Activated CD8-positive, alpha-beta memory T cell treated with anti-CD3 and anti-CD28 coated beads, Interleukin-2, amount 50 U/mL, for 24 hours (primary cell): ENCODE results near the gene NNMT.

Source experiments
- DNase-seq: peaks from one replicate; pipeline ENCODE4 v3.0.0-alpha.2; 2020; ENCODE audit errors: extremely low read depth

Gene NNMT

GRCh38 chr11:114284914-114285313, 11.3 kb upstream of the NNMT start:
- DNase-seq: no peak

- DNase-seq: no peak
These were observed 10.6 kb upstream of the NNMT start for GRCh38 chr11:114285599-114285998.

GRCh38 chr11:114286229-114286628, 10.0 kb upstream of the NNMT start:
- DNase-seq: no peak

- no peak for DNase-seq
These were observed 9.0 kb upstream of the NNMT start for GRCh38 chr11:114287154-114287553.

GRCh38 chr11:114288136-114288535, 8.1 kb upstream of the NNMT start:
- DNase-seq: no peak

GRCh38 chr11:114289779-114290178, 6.4 kb upstream of the NNMT start:
- DNase-seq: no peak

- DNase-seq: no peak
These were observed 5.5 kb upstream of the NNMT start for GRCh38 chr11:114290503-114291235.

- DNase-seq: no peak
These were observed 4.8 kb upstream of the NNMT start for GRCh38 chr11:114291381-114291780.

- no peak for DNase-seq
These were observed 4.1 kb upstream of the NNMT start for GRCh38 chr11:114291842-114292680.

GRCh38 chr11:114293201-114293711, 2.9 kb upstream of the NNMT start:
- DNase-seq: no peak

GRCh38 chr11:114296605-114297372, 590 bp downstream of the NNMT start:
- no peak for DNase-seq

GRCh38 chr11:114297806-114298709, 1.9 kb downstream of the NNMT start:
- DNase-seq: no peak

GRCh38 chr11:114298710-114299109, 2.5 kb downstream of the NNMT start:
- no peak for DNase-seq

GRCh38 chr11:114301088-114301487, 4.9 kb downstream of the NNMT start:
- no peak for DNase-seq

- no peak for DNase-seq
These were observed 5.7 kb downstream of the NNMT start for GRCh38 chr11:114301927-114302326.

- no peak for DNase-seq
These were observed 6.5 kb downstream of the NNMT start for GRCh38 chr11:114302663-114303062.

GRCh38 chr11:114304065-114304464, 7.9 kb downstream of the NNMT start:
- DNase-seq: no peak

GRCh38 chr11:114304969-114305368, 8.8 kb downstream of the NNMT start:
- no peak for DNase-seq

- no peak for DNase-seq
These were observed 11.5 kb downstream of the NNMT start for GRCh38 chr11:114307524-114308203.

GRCh38 chr11:114308689-114309089, 12.5 kb downstream of the NNMT start:
- DNase-seq: no peak

- no peak for DNase-seq
These were observed 13.3 kb downstream of the NNMT start for GRCh38 chr11:114309517-114309916.
